HEK293 (cell line): ENCODE data around the gene ASB8.
A peak's percentile ranks its signal among the peaks of the same experiment; 100 is the strongest.

Experiments used
- MYNN ChIP-seq: fragments of 450-650 bp; formaldehyde crosslinking; IDR thresholded peaks from 2 replicates; pipeline ENCODE4 v1.5.1; 2016; ENCODE audit warnings: missing biosample characterization, missing genetic modification characterization, borderline replicate concordance
- ZNF10 ChIP-seq: fragments of 450-650 bp; formaldehyde crosslinking; IDR thresholded peaks from 2 replicates; pipeline ENCODE4 v1.5.1; 2017; ENCODE audit warnings: missing biosample characterization, missing genetic modification characterization
- ZNF138 ChIP-seq: fragments of 450-650 bp; formaldehyde crosslinking; IDR thresholded peaks from 2 replicates; pipeline ENCODE4 v1.5.1; 2016; ENCODE audit warnings: missing biosample characterization, missing genetic modification characterization, borderline replicate concordance
- ZNF184 ChIP-seq: fragments of 450-650 bp; IDR thresholded peaks from 2 replicates; pipeline ENCODE4 v1.5.1; 2018; ENCODE audit warnings: missing biosample characterization, mild to moderate bottlenecking, missing genetic modification characterization
- ZNF211 ChIP-seq: fragments of 450-650 bp; formaldehyde crosslinking; IDR thresholded peaks from 2 replicates; pipeline ENCODE4 v1.5.1; 2016; ENCODE audit warnings: low read depth, missing biosample characterization, missing genetic modification characterization
- ZNF223 ChIP-seq: fragments of 450-650 bp; formaldehyde crosslinking; IDR thresholded peaks from 2 replicates; pipeline ENCODE4 v1.5.1; 2016; ENCODE audit warnings: missing biosample characterization, missing genetic modification characterization
- ZNF239 ChIP-seq: fragments of 450-650 bp; formaldehyde crosslinking; IDR thresholded peaks from 2 replicates; pipeline ENCODE4 v1.5.1; 2016; ENCODE audit warnings: missing biosample characterization, missing genetic modification characterization
- ZNF274 ChIP-seq, 2 experiments: fragments of 200-500 bp in 1 of 2; fragments of 450-650 bp in 1 of 2; sonication (Bioruptor generic) in 1 of 2; formaldehyde crosslinking in 1 of 2; IDR thresholded peaks; 2 replicates each; pipeline versions ENCODE4 v1.5.1 to v1.6.1; 2014 to 2016; ENCODE audit warnings: borderline replicate concordance in 1 of 2, inconsistent platforms in 1 of 2, low read length in 1 of 2, missing biosample characterization in 1 of 2, missing genetic modification characterization in 1 of 2
- ZNF350 ChIP-seq: fragments of 450-650 bp; formaldehyde crosslinking; IDR thresholded peaks from 2 replicates; pipeline ENCODE4 v1.5.0; 2017; ENCODE audit warnings: missing biosample characterization, mild to moderate bottlenecking, missing genetic modification characterization
- ZNF354C ChIP-seq: fragments of 450-650 bp; formaldehyde crosslinking; IDR thresholded peaks from 2 replicates; pipeline ENCODE4 v1.5.1; 2016; ENCODE audit warnings: missing biosample characterization, missing genetic modification characterization, low read depth, borderline replicate concordance
- ZNF391 ChIP-seq: fragments of 450-650 bp; formaldehyde crosslinking; IDR thresholded peaks from 2 replicates; pipeline ENCODE4 v1.5.1; 2016; ENCODE audit warnings: low read depth, missing biosample characterization, missing genetic modification characterization, borderline replicate concordance
- ZNF416 ChIP-seq: fragments of 450-650 bp; formaldehyde crosslinking; IDR thresholded peaks from 2 replicates; pipeline ENCODE4 v1.5.1; 2016; ENCODE audit warnings: missing biosample characterization, missing genetic modification characterization
- ZNF433 ChIP-seq: fragments of 450-650 bp; formaldehyde crosslinking; IDR thresholded peaks from 2 replicates; pipeline ENCODE4 v1.5.1; 2016; ENCODE audit warnings: missing biosample characterization, missing genetic modification characterization, low read depth
- ZNF549 ChIP-seq: fragments of 450-650 bp; IDR thresholded peaks from 2 replicates; pipeline ENCODE4 v1.5.1; 2018; ENCODE audit warnings: missing biosample characterization, missing genetic modification characterization, mild to moderate bottlenecking, inconsistent platforms, moderate library complexity
- ZXDB ChIP-seq: fragments of 450-650 bp; formaldehyde crosslinking; IDR thresholded peaks from 2 replicates; pipeline ENCODE4 v1.5.1; 2016; ENCODE audit warnings: missing biosample characterization, missing genetic modification characterization
- TF ChIP-seq, protein P1 (sequence below): fragments of 450-650 bp; formaldehyde crosslinking; IDR thresholded peaks from 2 replicates; pipeline ENCODE4 v1.5.1; 2017; ENCODE audit warnings: missing biosample characterization, missing genetic modification characterization
- TF ChIP-seq, protein P2 (sequence below): fragments of 450-650 bp; formaldehyde crosslinking; IDR thresholded peaks from 2 replicates; pipeline ENCODE4 v1.5.0; 2017; ENCODE audit warnings: missing biosample characterization, missing genetic modification characterization, borderline replicate concordance
- TF ChIP-seq, protein P3 (sequence below): fragments of 450-650 bp; formaldehyde crosslinking; IDR thresholded peaks from 2 replicates; pipeline ENCODE4 v1.5.1; 2016; ENCODE audit warnings: missing biosample characterization, missing genetic modification characterization
- TF ChIP-seq, protein P4 (sequence below): fragments of 450-650 bp; formaldehyde crosslinking; IDR thresholded peaks from 2 replicates; pipeline ENCODE4 v1.5.1; 2016; ENCODE audit warnings: missing biosample characterization, missing genetic modification characterization, low read depth
- TF ChIP-seq, protein P5 (sequence below): fragments of 450-650 bp; formaldehyde crosslinking; IDR thresholded peaks from 2 replicates; pipeline ENCODE4 v1.5.1; 2016; ENCODE audit warnings: missing biosample characterization, missing genetic modification characterization
- TF ChIP-seq, protein P6 (sequence below): fragments of 450-650 bp; formaldehyde crosslinking; IDR thresholded peaks from 2 replicates; pipeline ENCODE4 v1.5.1; 2016; ENCODE audit warnings: missing biosample characterization, missing genetic modification characterization
- TF ChIP-seq, protein P7 (sequence below): fragments of 450-650 bp; formaldehyde crosslinking; IDR thresholded peaks from 2 replicates; pipeline ENCODE4 v1.5.1; 2016; ENCODE audit warnings: missing biosample characterization, missing genetic modification characterization

Gene ASB8

DNA sequence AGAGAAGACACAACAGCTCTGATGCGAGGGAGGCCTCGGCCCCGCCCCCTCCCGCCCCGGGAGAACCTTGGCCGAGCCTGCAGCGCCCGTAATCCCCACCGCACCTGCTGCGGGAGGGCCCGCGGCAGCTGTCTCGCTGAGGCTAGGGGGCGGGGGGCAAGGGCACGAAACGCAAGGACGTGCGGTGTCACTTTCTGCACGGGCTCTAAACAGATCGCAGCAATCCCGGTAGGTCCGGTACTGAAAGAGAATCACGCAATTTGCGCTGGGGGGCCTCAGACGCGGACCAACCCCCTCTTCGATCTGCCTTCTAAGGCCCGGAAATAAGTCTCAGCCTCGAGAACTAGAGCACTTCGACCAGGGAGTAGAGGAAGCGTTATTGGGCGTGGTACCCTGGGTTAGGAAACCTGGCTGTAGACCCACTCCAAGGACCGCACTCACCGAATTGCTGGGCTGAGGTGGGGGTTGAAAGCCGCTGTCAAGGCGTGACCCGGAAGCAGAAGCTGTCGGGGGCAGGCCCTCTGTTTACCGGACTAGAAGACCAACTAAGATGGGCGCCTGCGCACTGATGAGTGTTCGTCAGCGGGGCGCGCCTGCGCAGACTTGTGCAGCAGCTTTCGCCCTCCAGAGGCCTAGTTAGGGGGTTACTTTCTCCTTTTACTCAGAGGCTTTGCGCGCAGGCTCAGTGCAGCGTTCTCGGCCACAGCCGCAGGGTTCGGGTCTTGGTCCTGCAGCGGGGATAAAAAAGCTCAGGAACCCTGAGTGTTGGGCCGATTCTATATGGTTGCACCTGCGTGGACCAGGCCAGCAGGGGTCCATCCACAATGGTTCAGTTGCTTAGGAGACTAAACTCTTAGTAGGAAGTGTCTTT, at the start of gene ASB8 (continued):
- TF ChIP-seq, protein P1, sequence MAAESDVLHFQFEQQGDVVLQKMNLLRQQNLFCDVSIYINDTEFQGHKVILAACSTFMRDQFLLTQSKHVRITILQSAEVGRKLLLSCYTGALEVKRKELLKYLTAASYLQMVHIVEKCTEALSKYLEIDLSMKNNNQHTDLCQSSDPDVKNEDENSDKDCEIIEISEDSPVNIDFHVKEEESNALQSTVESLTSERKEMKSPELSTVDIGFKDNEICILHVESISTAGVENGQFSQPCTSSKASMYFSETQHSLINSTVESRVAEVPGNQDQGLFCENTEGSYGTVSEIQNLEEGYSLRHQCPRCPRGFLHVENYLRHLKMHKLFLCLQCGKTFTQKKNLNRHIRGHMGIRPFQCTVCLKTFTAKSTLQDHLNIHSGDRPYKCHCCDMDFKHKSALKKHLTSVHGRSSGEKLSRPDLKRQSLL (tag by site-specific recombination), result no peak
- TF ChIP-seq ZNF416 (tag by site-specific recombination) (no peak), ZNF391 (tag by site-specific recombination) (0 out of 2 replicates have a peak, but pooled peaks have one; percentile 16), ZNF184 (tag by site-specific recombination) (no peak), ZNF274 (IDR thresholded peaks at IDR 0.05; ENCODE audit: low read length) (no peak), ZNF274 (tag by site-specific recombination; IDR thresholded peaks at IDR 0.05; ENCODE audit: borderline replicate concordance) (no peak), ZXDB (tag by site-specific recombination) (peak; percentile 81), ZNF549 (tag by site-specific recombination) (no peak), ZNF138 (tag by site-specific recombination) (no peak), ZNF354C (tag by site-specific recombination) (no peak), ZNF433 (tag by site-specific recombination) (no peak), ZNF350 (no peak), ZNF10 (tag by site-specific recombination) (peak; percentile 86), MYNN (tag by site-specific recombination) (no peak), ZNF211 (tag by site-specific recombination) (no peak), ZNF223 (tag by site-specific recombination) (no peak), ZNF239 (tag by site-specific recombination) (no peak)
- TF ChIP-seq, protein P2, sequence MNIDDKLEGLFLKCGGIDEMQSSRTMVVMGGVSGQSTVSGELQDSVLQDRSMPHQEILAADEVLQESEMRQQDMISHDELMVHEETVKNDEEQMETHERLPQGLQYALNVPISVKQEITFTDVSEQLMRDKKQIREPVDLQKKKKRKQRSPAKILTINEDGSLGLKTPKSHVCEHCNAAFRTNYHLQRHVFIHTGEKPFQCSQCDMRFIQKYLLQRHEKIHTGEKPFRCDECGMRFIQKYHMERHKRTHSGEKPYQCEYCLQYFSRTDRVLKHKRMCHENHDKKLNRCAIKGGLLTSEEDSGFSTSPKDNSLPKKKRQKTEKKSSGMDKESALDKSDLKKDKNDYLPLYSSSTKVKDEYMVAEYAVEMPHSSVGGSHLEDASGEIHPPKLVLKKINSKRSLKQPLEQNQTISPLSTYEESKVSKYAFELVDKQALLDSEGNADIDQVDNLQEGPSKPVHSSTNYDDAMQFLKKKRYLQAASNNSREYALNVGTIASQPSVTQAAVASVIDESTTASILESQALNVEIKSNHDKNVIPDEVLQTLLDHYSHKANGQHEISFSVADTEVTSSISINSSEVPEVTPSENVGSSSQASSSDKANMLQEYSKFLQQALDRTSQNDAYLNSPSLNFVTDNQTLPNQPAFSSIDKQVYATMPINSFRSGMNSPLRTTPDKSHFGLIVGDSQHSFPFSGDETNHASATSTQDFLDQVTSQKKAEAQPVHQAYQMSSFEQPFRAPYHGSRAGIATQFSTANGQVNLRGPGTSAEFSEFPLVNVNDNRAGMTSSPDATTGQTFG (tag by site-specific recombination), result no peak
- TF ChIP-seq, protein P3, sequence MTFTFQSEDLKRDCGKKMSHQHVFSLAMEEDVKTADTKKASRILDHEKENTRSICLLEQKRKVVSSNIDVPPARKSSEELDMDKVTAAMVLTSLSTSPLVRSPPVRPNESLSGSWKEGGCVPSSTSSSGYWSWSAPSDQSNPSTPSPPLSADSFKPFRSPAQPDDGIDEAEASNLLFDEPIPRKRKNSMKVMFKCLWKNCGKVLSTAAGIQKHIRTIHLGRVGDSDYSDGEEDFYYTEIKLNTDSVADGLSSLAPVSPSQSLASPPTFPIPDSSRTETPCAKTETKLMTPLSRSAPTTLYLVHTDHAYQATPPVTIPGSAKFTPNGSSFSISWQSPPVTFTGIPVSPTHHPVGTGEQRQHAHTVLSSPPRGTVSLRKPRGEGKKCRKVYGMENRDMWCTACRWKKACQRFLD (tag by site-specific recombination), result no peak
- TF ChIP-seq, protein P4, sequence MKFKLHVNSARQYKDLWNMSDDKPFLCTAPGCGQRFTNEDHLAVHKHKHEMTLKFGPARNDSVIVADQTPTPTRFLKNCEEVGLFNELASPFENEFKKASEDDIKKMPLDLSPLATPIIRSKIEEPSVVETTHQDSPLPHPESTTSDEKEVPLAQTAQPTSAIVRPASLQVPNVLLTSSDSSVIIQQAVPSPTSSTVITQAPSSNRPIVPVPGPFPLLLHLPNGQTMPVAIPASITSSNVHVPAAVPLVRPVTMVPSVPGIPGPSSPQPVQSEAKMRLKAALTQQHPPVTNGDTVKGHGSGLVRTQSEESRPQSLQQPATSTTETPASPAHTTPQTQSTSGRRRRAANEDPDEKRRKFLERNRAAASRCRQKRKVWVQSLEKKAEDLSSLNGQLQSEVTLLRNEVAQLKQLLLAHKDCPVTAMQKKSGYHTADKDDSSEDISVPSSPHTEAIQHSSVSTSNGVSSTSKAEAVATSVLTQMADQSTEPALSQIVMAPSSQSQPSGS (tag by site-specific recombination), result no peak
- TF ChIP-seq, protein P5, sequence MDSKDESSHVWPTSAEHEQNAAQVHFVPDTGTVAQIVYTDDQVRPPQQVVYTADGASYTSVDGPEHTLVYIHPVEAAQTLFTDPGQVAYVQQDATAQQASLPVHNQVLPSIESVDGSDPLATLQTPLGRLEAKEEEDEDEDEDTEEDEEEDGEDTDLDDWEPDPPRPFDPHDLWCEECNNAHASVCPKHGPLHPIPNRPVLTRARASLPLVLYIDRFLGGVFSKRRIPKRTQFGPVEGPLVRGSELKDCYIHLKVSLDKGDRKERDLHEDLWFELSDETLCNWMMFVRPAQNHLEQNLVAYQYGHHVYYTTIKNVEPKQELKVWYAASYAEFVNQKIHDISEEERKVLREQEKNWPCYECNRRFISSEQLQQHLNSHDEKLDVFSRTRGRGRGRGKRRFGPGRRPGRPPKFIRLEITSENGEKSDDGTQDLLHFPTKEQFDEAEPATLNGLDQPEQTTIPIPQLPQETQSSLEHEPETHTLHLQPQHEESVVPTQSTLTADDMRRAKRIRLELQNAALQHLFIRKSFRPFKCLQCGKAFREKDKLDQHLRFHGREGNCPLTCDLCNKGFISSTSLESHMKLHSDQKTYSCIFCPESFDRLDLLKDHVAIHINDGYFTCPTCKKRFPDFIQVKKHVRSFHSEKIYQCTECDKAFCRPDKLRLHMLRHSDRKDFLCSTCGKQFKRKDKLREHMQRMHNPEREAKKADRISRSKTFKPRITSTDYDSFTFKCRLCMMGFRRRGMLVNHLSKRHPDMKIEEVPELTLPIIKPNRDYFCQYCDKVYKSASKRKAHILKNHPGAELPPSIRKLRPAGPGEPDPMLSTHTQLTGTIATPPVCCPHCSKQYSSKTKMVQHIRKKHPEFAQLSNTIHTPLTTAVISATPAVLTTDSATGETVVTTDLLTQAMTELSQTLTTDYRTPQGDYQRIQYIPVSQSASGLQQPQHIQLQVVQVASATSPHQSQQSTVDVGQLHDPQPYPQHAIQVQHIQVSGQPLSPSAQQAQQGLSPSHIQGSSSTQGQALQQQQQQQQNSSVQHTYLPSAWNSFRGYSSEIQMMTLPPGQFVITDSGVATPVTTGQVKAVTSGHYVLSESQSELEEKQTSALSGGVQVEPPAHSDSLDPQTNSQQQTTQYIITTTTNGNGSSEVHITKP (tag by site-specific recombination), result peak; percentile 74
- TF ChIP-seq, protein P6, sequence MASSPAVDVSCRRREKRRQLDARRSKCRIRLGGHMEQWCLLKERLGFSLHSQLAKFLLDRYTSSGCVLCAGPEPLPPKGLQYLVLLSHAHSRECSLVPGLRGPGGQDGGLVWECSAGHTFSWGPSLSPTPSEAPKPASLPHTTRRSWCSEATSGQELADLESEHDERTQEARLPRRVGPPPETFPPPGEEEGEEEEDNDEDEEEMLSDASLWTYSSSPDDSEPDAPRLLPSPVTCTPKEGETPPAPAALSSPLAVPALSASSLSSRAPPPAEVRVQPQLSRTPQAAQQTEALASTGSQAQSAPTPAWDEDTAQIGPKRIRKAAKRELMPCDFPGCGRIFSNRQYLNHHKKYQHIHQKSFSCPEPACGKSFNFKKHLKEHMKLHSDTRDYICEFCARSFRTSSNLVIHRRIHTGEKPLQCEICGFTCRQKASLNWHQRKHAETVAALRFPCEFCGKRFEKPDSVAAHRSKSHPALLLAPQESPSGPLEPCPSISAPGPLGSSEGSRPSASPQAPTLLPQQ (tag by site-specific recombination), result 0 out of 2 replicates have a peak, but pooled peaks have one; percentile 51
- TF ChIP-seq, protein P7, sequence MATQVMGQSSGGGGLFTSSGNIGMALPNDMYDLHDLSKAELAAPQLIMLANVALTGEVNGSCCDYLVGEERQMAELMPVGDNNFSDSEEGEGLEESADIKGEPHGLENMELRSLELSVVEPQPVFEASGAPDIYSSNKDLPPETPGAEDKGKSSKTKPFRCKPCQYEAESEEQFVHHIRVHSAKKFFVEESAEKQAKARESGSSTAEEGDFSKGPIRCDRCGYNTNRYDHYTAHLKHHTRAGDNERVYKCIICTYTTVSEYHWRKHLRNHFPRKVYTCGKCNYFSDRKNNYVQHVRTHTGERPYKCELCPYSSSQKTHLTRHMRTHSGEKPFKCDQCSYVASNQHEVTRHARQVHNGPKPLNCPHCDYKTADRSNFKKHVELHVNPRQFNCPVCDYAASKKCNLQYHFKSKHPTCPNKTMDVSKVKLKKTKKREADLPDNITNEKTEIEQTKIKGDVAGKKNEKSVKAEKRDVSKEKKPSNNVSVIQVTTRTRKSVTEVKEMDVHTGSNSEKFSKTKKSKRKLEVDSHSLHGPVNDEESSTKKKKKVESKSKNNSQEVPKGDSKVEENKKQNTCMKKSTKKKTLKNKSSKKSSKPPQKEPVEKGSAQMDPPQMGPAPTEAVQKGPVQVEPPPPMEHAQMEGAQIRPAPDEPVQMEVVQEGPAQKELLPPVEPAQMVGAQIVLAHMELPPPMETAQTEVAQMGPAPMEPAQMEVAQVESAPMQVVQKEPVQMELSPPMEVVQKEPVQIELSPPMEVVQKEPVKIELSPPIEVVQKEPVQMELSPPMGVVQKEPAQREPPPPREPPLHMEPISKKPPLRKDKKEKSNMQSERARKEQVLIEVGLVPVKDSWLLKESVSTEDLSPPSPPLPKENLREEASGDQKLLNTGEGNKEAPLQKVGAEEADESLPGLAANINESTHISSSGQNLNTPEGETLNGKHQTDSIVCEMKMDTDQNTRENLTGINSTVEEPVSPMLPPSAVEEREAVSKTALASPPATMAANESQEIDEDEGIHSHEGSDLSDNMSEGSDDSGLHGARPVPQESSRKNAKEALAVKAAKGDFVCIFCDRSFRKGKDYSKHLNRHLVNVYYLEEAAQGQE (tag by site-specific recombination), result no peak; the same call in 1 of the 2 replicates
